ENCODE measurements around the gene WDR70.
"Not testable (repeated sequence)": the region's sequence is repeated elsewhere in the genome, so short reads cannot be mapped to it uniquely, and the experiment has no call there.

DNA sequence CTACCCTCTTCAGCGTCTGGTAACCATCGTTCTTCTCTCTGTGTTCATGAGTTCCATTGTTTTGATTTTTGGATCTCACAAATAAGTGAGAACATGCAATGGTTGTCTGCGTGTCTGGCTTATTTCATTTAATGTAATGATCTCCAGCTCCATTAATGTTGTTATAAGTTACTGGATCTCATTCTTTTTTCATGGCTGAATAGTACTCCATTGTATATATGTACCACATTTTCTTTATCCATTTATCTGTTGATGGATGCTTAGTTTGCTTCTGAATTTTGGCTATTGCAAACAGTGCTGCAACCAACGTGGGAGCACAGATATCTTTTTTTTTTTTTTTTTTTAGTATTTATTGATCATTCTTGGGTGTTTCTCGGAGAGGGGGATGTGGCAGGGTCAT, 139.2 kb downstream of the WDR70 start:
- not testable (repeated sequence) for TF ChIP-seq POLR2A (IDR thresholded peaks at IDR 0.05)
- TF ChIP-seq, protein P1, sequence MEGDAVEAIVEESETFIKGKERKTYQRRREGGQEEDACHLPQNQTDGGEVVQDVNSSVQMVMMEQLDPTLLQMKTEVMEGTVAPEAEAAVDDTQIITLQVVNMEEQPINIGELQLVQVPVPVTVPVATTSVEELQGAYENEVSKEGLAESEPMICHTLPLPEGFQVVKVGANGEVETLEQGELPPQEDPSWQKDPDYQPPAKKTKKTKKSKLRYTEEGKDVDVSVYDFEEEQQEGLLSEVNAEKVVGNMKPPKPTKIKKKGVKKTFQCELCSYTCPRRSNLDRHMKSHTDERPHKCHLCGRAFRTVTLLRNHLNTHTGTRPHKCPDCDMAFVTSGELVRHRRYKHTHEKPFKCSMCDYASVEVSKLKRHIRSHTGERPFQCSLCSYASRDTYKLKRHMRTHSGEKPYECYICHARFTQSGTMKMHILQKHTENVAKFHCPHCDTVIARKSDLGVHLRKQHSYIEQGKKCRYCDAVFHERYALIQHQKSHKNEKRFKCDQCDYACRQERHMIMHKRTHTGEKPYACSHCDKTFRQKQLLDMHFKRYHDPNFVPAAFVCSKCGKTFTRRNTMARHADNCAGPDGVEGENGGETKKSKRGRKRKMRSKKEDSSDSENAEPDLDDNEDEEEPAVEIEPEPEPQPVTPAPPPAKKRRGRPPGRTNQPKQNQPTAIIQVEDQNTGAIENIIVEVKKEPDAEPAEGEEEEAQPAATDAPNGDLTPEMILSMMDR (IDR thresholded peaks at IDR 0.05) = not testable (repeated sequence)
